ENCODE measurements around the gene SLC27A4.

- TF ChIP-seq CTCF (IDR thresholded peaks at IDR 0.05) (no peak), POLR2A (IDR thresholded peaks at IDR 0.05) (no peak)
These were observed 52.2 kb downstream of the SLC27A4 start for GRCh38 chr9:128392302-128393144.
